ENCODE data around the gene UNC79.

Gene UNC79

GRCh38 chr14:93727917-93728650, 297.3 kb downstream of the UNC79 start:
- DNase-seq (ENCODE audit: low read depth in 2 of 2), result no peak

GRCh38 chr14:93728651-93729016, 297.9 kb downstream of the UNC79 start:
- no peak for DNase-seq (ENCODE audit: low read depth in 2 of 2)

GRCh38 chr14:93729993-93730392, 299.3 kb downstream of the UNC79 start:
- no peak for DNase-seq (ENCODE audit: low read depth in 2 of 2)

GRCh38 chr14:93731753-93732152, 301.0 kb downstream of the UNC79 start:
- no peak for DNase-seq (ENCODE audit: low read depth in 2 of 2)

GRCh38 chr14:93732524-93732923, 301.8 kb downstream of the UNC79 start:
- DNase-seq (ENCODE audit: low read depth in 2 of 2), result no peak

- DNase-seq (ENCODE audit: low read depth in 2 of 2), result no peak
These were observed 302.5 kb downstream of the UNC79 start for GRCh38 chr14:93733231-93733630.

- DNase-seq (ENCODE audit: low read depth in 2 of 2), result no peak
These were observed 302.9 kb downstream of the UNC79 start for GRCh38 chr14:93733631-93734030.

GRCh38 chr14:93734086-93734822, 303.5 kb downstream of the UNC79 start:
- DNase-seq (ENCODE audit: low read depth in 2 of 2), result no peak

- DNase-seq (ENCODE audit: low read depth in 2 of 2), result no peak
These were observed 304.5 kb downstream of the UNC79 start for GRCh38 chr14:93735206-93735605.

GRCh38 chr14:93736378-93737014, 305.8 kb downstream of the UNC79 start:
- DNase-seq (ENCODE audit: low read depth in 2 of 2), result no peak

GRCh38 chr14:93737634-93738033, 306.9 kb downstream of the UNC79 start:
- DNase-seq (ENCODE audit: low read depth in 2 of 2), result no peak

- no peak for DNase-seq (ENCODE audit: low read depth in 2 of 2)
These were observed 311.0 kb downstream of the UNC79 start for GRCh38 chr14:93741556-93742230.

- DNase-seq (ENCODE audit: low read depth in 2 of 2), result no peak
These were observed 312.0 kb downstream of the UNC79 start for GRCh38 chr14:93742761-93743160.

GRCh38 chr14:93743270-93744060, 312.7 kb downstream of the UNC79 start:
- no peak for DNase-seq (ENCODE audit: low read depth in 2 of 2)

GRCh38 chr14:93744176-93744575, 313.4 kb downstream of the UNC79 start:
- DNase-seq (ENCODE audit: low read depth in 2 of 2), result no peak

GRCh38 chr14:93744876-93745275, 314.1 kb downstream of the UNC79 start:
- no peak for DNase-seq (ENCODE audit: low read depth in 2 of 2)

- DNase-seq (ENCODE audit: low read depth in 2 of 2), result no peak
These were observed 315.0 kb downstream of the UNC79 start for GRCh38 chr14:93745603-93746273.

- no peak for DNase-seq (ENCODE audit: low read depth in 2 of 2)
These were observed 316.4 kb downstream of the UNC79 start for GRCh38 chr14:93747102-93747501.

- DNase-seq (ENCODE audit: low read depth in 2 of 2), result no peak
These were observed 316.8 kb downstream of the UNC79 start for GRCh38 chr14:93747560-93747959.

- DNase-seq (ENCODE audit: low read depth in 2 of 2), result no peak
These were observed 317.7 kb downstream of the UNC79 start for GRCh38 chr14:93748208-93749075.

Measured in stimulated activated CD8-positive, alpha-beta memory T cell treated with anti-CD3 and anti-CD28 coated beads, Interleukin-15, amount 100 ng/mL, for 48 hours (primary cell).